Activated CD4-positive, CD25-positive, alpha-beta regulatory T cell treated with anti-CD3 and anti-CD28 coated beads, Interleukin-2, amount 50 U/mL, for 72 hours (primary cell): ENCODE measurements around the gene ECM2.

ENCODE experiments used
- DNase-seq: peaks from one replicate; pipeline ENCODE4 v3.0.0; 2021

Gene ECM2

GRCh38 chr9:92457576-92457975 is 78.2 kb downstream of the ECM2 start:
- no peak for DNase-seq

- DNase-seq, result no peak
Observed at GRCh38 chr9:92455217-92455616, 80.6 kb downstream of the ECM2 start.

- no peak for DNase-seq
Observed at GRCh38 chr9:92446536-92446935, 89.3 kb downstream of the ECM2 start.
